Ishikawa (cell line): ENCODE data around the gene VNN1.

Experiments
- CEBPB ChIP-seq: IDR thresholded peaks from 2 replicates; pipeline ENCODE4 v1.6.1; 2012
- CREB1 ChIP-seq: IDR thresholded peaks from 2 replicates; pipeline ENCODE4 v1.6.1; 2012; ENCODE audit warnings: low read depth
- EGR1 ChIP-seq: IDR thresholded peaks from 2 replicates; pipeline ENCODE4 v1.6.1; 2012
- EP300 ChIP-seq: IDR thresholded peaks from 2 replicates; pipeline ENCODE4 v1.6.1; 2012; ENCODE audit warnings: borderline replicate concordance
- FOXM1 ChIP-seq: IDR thresholded peaks from 2 replicates; pipeline ENCODE4 v1.6.1; 2012; ENCODE audit warnings: low read depth, borderline replicate concordance
- NFIC ChIP-seq: IDR thresholded peaks from 2 replicates; pipeline ENCODE4 v1.6.1; 2012
- RAD21 ChIP-seq: IDR thresholded peaks from 2 replicates; pipeline ENCODE4 v1.6.1; 2012; ENCODE audit warnings: low read depth
- TAF1 ChIP-seq: IDR thresholded peaks from 2 replicates; pipeline ENCODE4 v1.6.1; 2012; ENCODE audit warnings: low read depth, mild to moderate bottlenecking
- TCF12 ChIP-seq: IDR thresholded peaks from 2 replicates; pipeline ENCODE4 v1.6.1; 2012; ENCODE audit warnings: low read depth
- TEAD4 ChIP-seq: IDR thresholded peaks from 2 replicates; pipeline ENCODE4 v1.6.1; 2012
- YY1 ChIP-seq: IDR thresholded peaks from 2 replicates; pipeline ENCODE4 v1.6.1; 2012; ENCODE audit warnings: low read depth
- ZBTB7A ChIP-seq: IDR thresholded peaks from 2 replicates; pipeline ENCODE4 v1.6.1; 2012; ENCODE audit warnings: low read depth
- TF ChIP-seq, protein P1 (sequence below): IDR thresholded peaks from 2 replicates; pipeline ENCODE4 v1.6.1; 2012
- TF ChIP-seq, protein P2 (sequence below): IDR thresholded peaks from 2 replicates; pipeline ENCODE4 v1.6.1; 2012
- TF ChIP-seq, protein P3 (sequence below): IDR thresholded peaks from 2 replicates; pipeline ENCODE4 v1.6.1; 2012; ENCODE audit warnings: low read depth, mild to moderate bottlenecking

Gene VNN1

DNA sequence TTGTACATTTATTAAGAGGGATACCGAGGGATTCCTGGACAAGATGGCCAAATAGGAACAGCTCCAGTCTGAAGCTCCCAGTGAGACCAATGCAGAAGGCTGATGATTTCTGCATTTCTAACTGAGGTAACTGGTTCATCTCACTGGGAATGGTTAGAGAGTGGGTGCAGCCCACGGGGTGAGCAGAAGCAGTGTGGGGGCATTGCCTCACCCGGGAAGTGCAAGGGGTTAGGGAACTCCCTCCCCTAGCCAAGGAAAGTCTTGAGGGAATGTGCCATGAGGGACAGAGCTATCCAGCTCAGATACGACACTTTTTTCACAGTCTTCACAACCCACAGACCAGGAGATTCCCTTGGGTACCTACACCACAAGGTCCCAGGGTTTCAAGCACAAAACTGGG, 79.1 kb downstream of the VNN1 start:
- TF ChIP-seq, protein P1, sequence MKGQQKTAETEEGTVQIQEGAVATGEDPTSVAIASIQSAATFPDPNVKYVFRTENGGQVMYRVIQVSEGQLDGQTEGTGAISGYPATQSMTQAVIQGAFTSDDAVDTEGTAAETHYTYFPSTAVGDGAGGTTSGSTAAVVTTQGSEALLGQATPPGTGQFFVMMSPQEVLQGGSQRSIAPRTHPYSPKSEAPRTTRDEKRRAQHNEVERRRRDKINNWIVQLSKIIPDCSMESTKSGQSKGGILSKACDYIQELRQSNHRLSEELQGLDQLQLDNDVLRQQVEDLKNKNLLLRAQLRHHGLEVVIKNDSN = no peak
- no peak for TF ChIP-seq TAF1
- no peak for TF ChIP-seq ZBTB7A
- no peak for TF ChIP-seq EP300
- no peak for TF ChIP-seq TCF12
- no peak for TF ChIP-seq EGR1
- no peak for TF ChIP-seq TEAD4
- TF ChIP-seq CREB1 = no peak
- TF ChIP-seq RAD21 = no peak
- TF ChIP-seq, protein P2, sequence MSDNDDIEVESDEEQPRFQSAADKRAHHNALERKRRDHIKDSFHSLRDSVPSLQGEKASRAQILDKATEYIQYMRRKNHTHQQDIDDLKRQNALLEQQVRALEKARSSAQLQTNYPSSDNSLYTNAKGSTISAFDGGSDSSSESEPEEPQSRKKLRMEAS = no peak
- no peak for TF ChIP-seq FOXM1
- TF ChIP-seq, protein P3, sequence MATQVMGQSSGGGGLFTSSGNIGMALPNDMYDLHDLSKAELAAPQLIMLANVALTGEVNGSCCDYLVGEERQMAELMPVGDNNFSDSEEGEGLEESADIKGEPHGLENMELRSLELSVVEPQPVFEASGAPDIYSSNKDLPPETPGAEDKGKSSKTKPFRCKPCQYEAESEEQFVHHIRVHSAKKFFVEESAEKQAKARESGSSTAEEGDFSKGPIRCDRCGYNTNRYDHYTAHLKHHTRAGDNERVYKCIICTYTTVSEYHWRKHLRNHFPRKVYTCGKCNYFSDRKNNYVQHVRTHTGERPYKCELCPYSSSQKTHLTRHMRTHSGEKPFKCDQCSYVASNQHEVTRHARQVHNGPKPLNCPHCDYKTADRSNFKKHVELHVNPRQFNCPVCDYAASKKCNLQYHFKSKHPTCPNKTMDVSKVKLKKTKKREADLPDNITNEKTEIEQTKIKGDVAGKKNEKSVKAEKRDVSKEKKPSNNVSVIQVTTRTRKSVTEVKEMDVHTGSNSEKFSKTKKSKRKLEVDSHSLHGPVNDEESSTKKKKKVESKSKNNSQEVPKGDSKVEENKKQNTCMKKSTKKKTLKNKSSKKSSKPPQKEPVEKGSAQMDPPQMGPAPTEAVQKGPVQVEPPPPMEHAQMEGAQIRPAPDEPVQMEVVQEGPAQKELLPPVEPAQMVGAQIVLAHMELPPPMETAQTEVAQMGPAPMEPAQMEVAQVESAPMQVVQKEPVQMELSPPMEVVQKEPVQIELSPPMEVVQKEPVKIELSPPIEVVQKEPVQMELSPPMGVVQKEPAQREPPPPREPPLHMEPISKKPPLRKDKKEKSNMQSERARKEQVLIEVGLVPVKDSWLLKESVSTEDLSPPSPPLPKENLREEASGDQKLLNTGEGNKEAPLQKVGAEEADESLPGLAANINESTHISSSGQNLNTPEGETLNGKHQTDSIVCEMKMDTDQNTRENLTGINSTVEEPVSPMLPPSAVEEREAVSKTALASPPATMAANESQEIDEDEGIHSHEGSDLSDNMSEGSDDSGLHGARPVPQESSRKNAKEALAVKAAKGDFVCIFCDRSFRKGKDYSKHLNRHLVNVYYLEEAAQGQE = no peak
- no peak for TF ChIP-seq YY1
- TF ChIP-seq NFIC = no peak
- TF ChIP-seq CEBPB = no peak

DNA sequence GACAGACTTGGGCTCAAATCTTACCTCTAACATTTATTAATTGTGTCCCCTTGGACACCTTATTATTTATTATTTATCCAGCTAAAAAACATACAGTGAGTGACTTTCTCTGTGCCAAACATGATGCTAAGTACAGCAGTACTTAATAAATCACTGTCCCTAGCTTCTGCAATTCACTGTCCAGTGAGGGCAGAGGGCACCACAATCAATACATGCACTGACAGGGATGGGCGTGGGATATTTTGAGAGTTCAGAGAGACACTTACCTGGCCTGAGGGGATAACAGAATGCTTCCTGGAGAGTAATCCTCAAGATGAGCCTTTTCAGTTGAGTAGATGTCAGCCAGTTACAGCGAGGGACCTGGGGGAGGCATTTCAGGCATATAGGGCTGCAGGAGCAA, 80.5 kb downstream of the VNN1 start:
- TF ChIP-seq CEBPB (no peak), NFIC (no peak)
- TF ChIP-seq, protein P3 = no peak
